OCI-LY1 (cell line): ENCODE results near the gene MOCS2.

Experiments used
- H2AFZ ChIP-seq: fragments of 200-600 bp; sonication (generic), shearing (Covaris generic); 2 replicates; pipeline ENCODE4 v1.6.0; 2014; ENCODE audit warnings: antibody characterized with exemption, mild to moderate bottlenecking, low read length
- H3F3A ChIP-seq: fragments of 200-600 bp; sonication (generic), shearing (Covaris generic); 2 replicates; pipeline ENCODE4 v1.6.0; 2014; ENCODE audit warnings: mild to moderate bottlenecking, antibody characterized with exemption, low read length, moderate library complexity; ENCODE audit not compliant: insufficient read depth
- H3K27ac ChIP-seq: fragments of 200-600 bp; sonication (generic); 2 replicates; pipeline ENCODE4 v1.5.1; 2014; ENCODE audit warnings: low read length, mixed run types, mild to moderate bottlenecking, low read depth; ENCODE audit not compliant: poor library complexity, severe bottlenecking
- H3K27me3 ChIP-seq: fragments of 200-600 bp; sonication (generic); 2 replicates; pipeline ENCODE4 v1.6.0; 2014; ENCODE audit warnings: antibody characterized with exemption, mild to moderate bottlenecking, low read length, moderate library complexity; ENCODE audit not compliant: insufficient read depth
- H3K36me3 ChIP-seq: fragments of 200-600 bp; sonication (generic); 2 replicates; pipeline ENCODE4 v1.6.1; 2014; ENCODE audit warnings: mild to moderate bottlenecking, antibody characterized with exemption, low read length, moderate library complexity, mixed read lengths; ENCODE audit not compliant: insufficient read depth
- H3K4me1 ChIP-seq: fragments of 200-600 bp; sonication (generic); 2 replicates; pipeline ENCODE4 v1.5.1; 2014; ENCODE audit warnings: mild to moderate bottlenecking, low read length, moderate library complexity; ENCODE audit not compliant: insufficient read depth, severe bottlenecking
- H3K4me2 ChIP-seq: fragments of 200-600 bp; sonication (generic), shearing (Covaris generic); 2 replicates; pipeline ENCODE4 v1.6.1; 2014; ENCODE audit warnings: low read length
- H3K4me3 ChIP-seq: fragments of 200-600 bp; sonication (generic); 2 replicates; pipeline ENCODE4 v1.5.1; 2014; ENCODE audit warnings: low read length, low read depth, mild to moderate bottlenecking, mixed read lengths; ENCODE audit not compliant: poor library complexity, severe bottlenecking
- H3K79me2 ChIP-seq: fragments of 200-600 bp; shearing (Covaris generic); 2 replicates; pipeline ENCODE4 v1.6.1; 2016; ENCODE audit warnings: mixed run types, low read length, mixed read lengths; ENCODE audit not compliant: insufficient read depth
- H3K9ac ChIP-seq: fragments of 200-600 bp; sonication (generic), shearing (Covaris generic); 2 replicates; pipeline ENCODE4 v1.6.1; 2014; ENCODE audit warnings: mild to moderate bottlenecking, low read length, mixed read lengths
- H3K9me2 ChIP-seq: fragments of 200-600 bp; sonication (generic), shearing (Covaris generic); 2 replicates; pipeline ENCODE4 v1.6.1; 2014; ENCODE audit warnings: low read depth, mild to moderate bottlenecking, low read length, mixed read lengths
- H3K9me3 ChIP-seq: fragments of 200-600 bp; shearing (Covaris generic); 2 replicates; pipeline ENCODE4 v1.6.1; 2014; ENCODE audit warnings: low read length, mixed read lengths
- H4K20me1 ChIP-seq: fragments of 200-600 bp; sonication (generic), shearing (Covaris generic); 2 replicates; pipeline ENCODE4 v1.6.0; 2016; ENCODE audit warnings: mild to moderate bottlenecking, low read length; ENCODE audit not compliant: insufficient read depth
- EZH2 ChIP-seq: fragments of 200-600 bp; sonication (generic), shearing (Covaris generic); IDR thresholded peaks from 2 replicates; pipeline ENCODE4 v1.8.0; 2017; ENCODE audit warnings: borderline replicate concordance, mixed run types, mild to moderate bottlenecking, antibody characterized with exemption, low read length, moderate library complexity, mixed read lengths
- TF ChIP-seq, protein P1 (sequence below): fragments of 200-600 bp; sonication (generic), shearing (Covaris generic); IDR thresholded peaks from 2 replicates; pipeline ENCODE4 v1.5.1; 2017; ENCODE audit warnings: mild to moderate bottlenecking, antibody characterized with exemption, low read length, moderate library complexity, mixed read lengths

MOCS2 gene, protein sequence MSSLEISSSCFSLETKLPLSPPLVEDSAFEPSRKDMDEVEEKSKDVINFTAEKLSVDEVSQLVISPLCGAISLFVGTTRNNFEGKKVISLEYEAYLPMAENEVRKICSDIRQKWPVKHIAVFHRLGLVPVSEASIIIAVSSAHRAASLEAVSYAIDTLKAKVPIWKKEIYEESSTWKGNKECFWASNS

DNA sequence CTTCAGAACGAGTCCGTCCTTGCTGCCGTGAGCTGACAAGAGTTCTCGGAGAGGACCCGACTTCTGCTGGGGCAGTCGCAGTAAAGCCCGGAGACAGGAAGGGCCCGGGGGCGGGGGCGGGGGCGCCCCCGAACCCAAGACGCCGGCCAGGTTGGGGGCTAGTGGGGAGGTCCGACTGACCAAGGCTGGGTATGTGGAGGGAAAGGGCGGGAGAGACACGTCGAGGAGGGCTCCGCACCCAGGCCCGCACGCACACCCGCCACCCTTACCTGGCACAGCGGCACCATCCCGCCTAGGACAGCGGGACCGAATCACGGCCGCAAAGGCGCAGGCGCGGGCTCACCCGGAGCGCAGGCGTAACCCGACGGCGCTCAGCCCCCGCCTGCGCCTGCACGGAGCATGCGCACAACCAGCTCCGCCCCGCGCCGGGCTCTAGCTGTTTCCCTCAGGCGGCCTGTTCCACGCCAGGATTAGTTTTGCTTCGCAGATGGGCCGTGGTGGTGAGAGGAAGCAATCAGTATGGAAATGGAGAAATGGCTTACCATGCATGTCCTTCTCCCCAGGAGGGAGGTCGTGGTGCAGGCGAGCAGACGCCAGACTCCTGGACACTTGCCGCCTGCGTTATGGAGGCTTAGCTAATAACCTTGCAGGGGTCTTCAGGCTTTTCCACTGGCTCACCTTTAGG is at the start of gene MOCS2:
Gene MOCS2 (minus strand): TSS at position 315 of the 685 bp plus-strand sequence. CDS start 2,583 bp downstream, outside the sequence.
- H3K4me2 ChIP-seq: peak within 1 kb of the TSS; percentile 99
- H3K9me2 ChIP-seq: no peaks in the 10 kb centered on the region
- H3K9me3 ChIP-seq: peaks cover 4% of the 10 kb centered on the region; the same call in 1 of the 2 replicates
- H3K27me3 ChIP-seq: no peaks in the 10 kb centered on the region
- peak within 1 kb of the TSS; percentile 96 for H2AFZ ChIP-seq
- no peaks in the 10 kb centered on the region for H3K79me2 ChIP-seq
- H4K20me1 ChIP-seq: no peaks in the 10 kb centered on the region
- peaks cover 33% of the 10 kb centered on the region for H3K36me3 ChIP-seq
- H3K4me3 ChIP-seq: peak within 1 kb of the TSS; percentile 87
- H3K4me1 ChIP-seq: peaks cover 27% of the 10 kb centered on the region
- H3F3A ChIP-seq: no peaks in the 10 kb centered on the region
- TF ChIP-seq, protein P1, sequence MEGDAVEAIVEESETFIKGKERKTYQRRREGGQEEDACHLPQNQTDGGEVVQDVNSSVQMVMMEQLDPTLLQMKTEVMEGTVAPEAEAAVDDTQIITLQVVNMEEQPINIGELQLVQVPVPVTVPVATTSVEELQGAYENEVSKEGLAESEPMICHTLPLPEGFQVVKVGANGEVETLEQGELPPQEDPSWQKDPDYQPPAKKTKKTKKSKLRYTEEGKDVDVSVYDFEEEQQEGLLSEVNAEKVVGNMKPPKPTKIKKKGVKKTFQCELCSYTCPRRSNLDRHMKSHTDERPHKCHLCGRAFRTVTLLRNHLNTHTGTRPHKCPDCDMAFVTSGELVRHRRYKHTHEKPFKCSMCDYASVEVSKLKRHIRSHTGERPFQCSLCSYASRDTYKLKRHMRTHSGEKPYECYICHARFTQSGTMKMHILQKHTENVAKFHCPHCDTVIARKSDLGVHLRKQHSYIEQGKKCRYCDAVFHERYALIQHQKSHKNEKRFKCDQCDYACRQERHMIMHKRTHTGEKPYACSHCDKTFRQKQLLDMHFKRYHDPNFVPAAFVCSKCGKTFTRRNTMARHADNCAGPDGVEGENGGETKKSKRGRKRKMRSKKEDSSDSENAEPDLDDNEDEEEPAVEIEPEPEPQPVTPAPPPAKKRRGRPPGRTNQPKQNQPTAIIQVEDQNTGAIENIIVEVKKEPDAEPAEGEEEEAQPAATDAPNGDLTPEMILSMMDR: no peak
- no peak for TF ChIP-seq EZH2
- H3K9ac ChIP-seq: peak within 1 kb of the TSS; percentile 90
- H3K27ac ChIP-seq: peak within 1 kb of the TSS; percentile 34

- no peak overlapping the region for H3K9ac ChIP-seq
Measured at GRCh38 chr5:53151713-53152458, 42.3 kb upstream of the MOCS2 start.

DNA sequence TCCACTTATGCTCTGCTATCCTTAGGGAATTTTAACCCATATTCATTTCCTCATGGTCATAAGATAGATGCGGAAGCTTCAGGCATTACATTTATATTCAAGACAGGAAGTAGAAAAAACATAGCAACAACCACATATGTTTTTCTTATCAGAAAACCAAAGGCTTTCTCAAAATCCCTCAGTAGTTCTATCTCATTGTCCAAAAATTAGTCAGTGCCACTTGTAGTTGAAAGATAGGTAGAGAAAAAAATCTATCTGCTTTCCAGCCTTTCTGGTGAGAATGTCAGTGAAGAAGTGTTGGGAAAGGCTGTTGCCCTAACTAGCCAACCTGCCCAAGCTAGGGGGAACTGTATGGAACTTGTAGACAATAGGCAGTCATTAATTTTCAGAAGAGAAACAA is 23.5 kb upstream of the MOCS2 start:
- no peak overlapping the region for H2AFZ ChIP-seq
- H3K4me1 ChIP-seq: no peaks in the 10 kb centered on the region
- H3K36me3 ChIP-seq: no peaks in the 10 kb centered on the region
- H3K9ac ChIP-seq: no peak overlapping the region
- no peaks in the 10 kb centered on the region for H3K9me3 ChIP-seq
- no peaks in the 10 kb centered on the region for H4K20me1 ChIP-seq
- no peaks in the 10 kb centered on the region for H3F3A ChIP-seq
- no peak overlapping the region for H3K27ac ChIP-seq
- H3K4me2 ChIP-seq: no peak overlapping the region
- H3K9me2 ChIP-seq: no peaks in the 10 kb centered on the region
- no peaks in the 10 kb centered on the region for H3K27me3 ChIP-seq
- no peak overlapping the region for H3K4me3 ChIP-seq
- TF ChIP-seq, protein P1: no peak
- no peak for TF ChIP-seq EZH2
- no peaks in the 10 kb centered on the region for H3K79me2 ChIP-seq

More at GRCh38 chr5:53151713-53152458, 42.3 kb upstream of the MOCS2 start:
- Histone ChIP-seq H3K79me2 (no peaks in the 10 kb centered on the region), H3K36me3 (no peaks in the 10 kb centered on the region), H3K27ac (no peak overlapping the region), H3F3A (no peaks in the 10 kb centered on the region), H3K27me3 (no peaks in the 10 kb centered on the region), H2AFZ (no peak overlapping the region), H3K9me2 (no peaks in the 10 kb centered on the region), H3K4me1 (no peaks in the 10 kb centered on the region), H3K4me2 (no peak overlapping the region), H3K9me3 (no peaks in the 10 kb centered on the region), H4K20me1 (no peaks in the 10 kb centered on the region), H3K4me3 (no peak overlapping the region)
- no peak for TF ChIP-seq EZH2
- TF ChIP-seq, protein P1: no peak
